Thyroid gland (tissue), 4 donors: Measurements from ENCODE around the gene GPC1. TPM values are rescaled to one million over a fixed set of nuclear protein-coding genes. Genes with fewer than 3 reads are reported as not detected.

Source experiments
- DNase-seq, 2 donors: peaks; one replicate each; pipeline ENCODE4 v3.0.0-alpha.2; 2019
- H3K27ac ChIP-seq, 3 donors: fragments of 200-600 bp; sonication (generic); 1 replicate in 2 of 3; 2 replicates in 1 of 3; pipeline ENCODE4 v1.5.1; 2016 to 2019; ENCODE audit warnings: mild to moderate bottlenecking in 1 of 3, moderate library complexity in 1 of 3
- H3K27me3 ChIP-seq: fragments of 200-600 bp; sonication (generic); one replicate; pipeline ENCODE4 v1.5.1; 2019
- H3K36me3 ChIP-seq, 2 donors: fragments of 200-600 bp; sonication (generic); one replicate each; pipeline ENCODE4 v1.5.1; 2016 to 2019
- H3K4me1 ChIP-seq, 2 donors: fragments of 200-600 bp; sonication (generic); one replicate each; pipeline ENCODE4 v1.5.1; 2017 to 2019
- H3K4me3 ChIP-seq, 3 donors: fragments of 200-600 bp; sonication (generic); replicated peaks in 1 of 3; 1 replicate in 2 of 3; 2 replicates in 1 of 3; pipeline ENCODE4 v1.5.1; 2016; ENCODE audit warnings: mild to moderate bottlenecking in 1 of 3
- H3K9me3 ChIP-seq: fragments of 200-600 bp; sonication (generic); one replicate; pipeline ENCODE4 v1.5.1; 2017
- POLR2A ChIP-seq, 2 donors: fragments of 450-650 bp; IDR thresholded peaks; one replicate each; pipeline ENCODE4 v1.6.1; 2017; ENCODE audit warnings: antibody characterized with exemption in 2 of 2, mild to moderate bottlenecking in 2 of 2, moderate library complexity in 1 of 2
- WGBS, 2 donors: methylation state at CpG; one replicate each; pipeline ENCODE4 v1.1.5; 2017; 5-methylcytosine and 5-hydroxymethylcytosine counted together
- intact Hi-C: fragments of 100-400 bp; cut with DNase I; formaldehyde crosslinking; loops from one replicate; pipeline ENCODE4 v1.15.1; 2023
- total RNA-seq, 4 donors: library from RNA; depleted of rRNA; stranded (reverse); fragments of >200 nt; gene quantifications; one replicate each; pipeline ENCODE4 v1.2.3, GENCODE V29; 2016
- TF ChIP-seq, protein P1 (sequence below), 6 experiments: fragments of 200-600 bp in 3 of 6; fragments of 450-650 bp in 3 of 6; sonication (generic) in 3 of 6; IDR thresholded peaks; one replicate each; pipeline ENCODE4 v1.5.1; 2016 to 2019; ENCODE audit warnings: antibody characterized with exemption in 6 of 6, mild to moderate bottlenecking in 2 of 6, inconsistent platforms in 1 of 6, moderate library complexity in 1 of 6

GPC1 gene
- total RNA-seq, 4 donors from 2014 or later: 14.1 to 35.5 (median 26.8) TPM

GRCh38 chr2:240467149-240467642, 31.7 kb downstream of the GPC1 start:
- Histone ChIP-seq H3K36me3 (no peaks in the 10 kb centered on the region), H3K27me3 (no peaks in the 10 kb centered on the region), H3K9me3 (no peaks in the 10 kb centered on the region), H3K27ac (no peak overlapping the region), H3K4me1 (no peaks in the 10 kb centered on the region), H3K4me3 (no peak overlapping the region)
- DNase-seq: peak in 1 of 2 donors; percentile 1
- 59 to 74% methylated on average over 5 to 9 of the region's 12 CpGs for WGBS, 2 donors
- intact Hi-C loops: no loop called here
- no peak for TF ChIP-seq POLR2A (IDR thresholded peaks at IDR 0.05)
- TF ChIP-seq, protein P1, sequence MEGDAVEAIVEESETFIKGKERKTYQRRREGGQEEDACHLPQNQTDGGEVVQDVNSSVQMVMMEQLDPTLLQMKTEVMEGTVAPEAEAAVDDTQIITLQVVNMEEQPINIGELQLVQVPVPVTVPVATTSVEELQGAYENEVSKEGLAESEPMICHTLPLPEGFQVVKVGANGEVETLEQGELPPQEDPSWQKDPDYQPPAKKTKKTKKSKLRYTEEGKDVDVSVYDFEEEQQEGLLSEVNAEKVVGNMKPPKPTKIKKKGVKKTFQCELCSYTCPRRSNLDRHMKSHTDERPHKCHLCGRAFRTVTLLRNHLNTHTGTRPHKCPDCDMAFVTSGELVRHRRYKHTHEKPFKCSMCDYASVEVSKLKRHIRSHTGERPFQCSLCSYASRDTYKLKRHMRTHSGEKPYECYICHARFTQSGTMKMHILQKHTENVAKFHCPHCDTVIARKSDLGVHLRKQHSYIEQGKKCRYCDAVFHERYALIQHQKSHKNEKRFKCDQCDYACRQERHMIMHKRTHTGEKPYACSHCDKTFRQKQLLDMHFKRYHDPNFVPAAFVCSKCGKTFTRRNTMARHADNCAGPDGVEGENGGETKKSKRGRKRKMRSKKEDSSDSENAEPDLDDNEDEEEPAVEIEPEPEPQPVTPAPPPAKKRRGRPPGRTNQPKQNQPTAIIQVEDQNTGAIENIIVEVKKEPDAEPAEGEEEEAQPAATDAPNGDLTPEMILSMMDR (IDR thresholded peaks at IDR 0.05): no peak

GRCh38 chr2:240467659-240468302, 32.3 kb downstream of the GPC1 start:
- WGBS, 2 donors: 88 to 93% methylated on average over 11 to 22 of the region's 22 CpGs
- no peak overlapping the region for H3K4me3 ChIP-seq
- H3K27ac ChIP-seq: no peak overlapping the region
- H3K27me3 ChIP-seq: no peaks in the 10 kb centered on the region
- peak in 1 of 2 donors; percentile 1 for DNase-seq
- intact Hi-C loops: no loop called here
- no peak for TF ChIP-seq POLR2A (IDR thresholded peaks at IDR 0.05)
- TF ChIP-seq, protein P1 (IDR thresholded peaks at IDR 0.05): no peak
- H3K36me3 ChIP-seq: no peaks in the 10 kb centered on the region
- H3K9me3 ChIP-seq: no peaks in the 10 kb centered on the region
- no peaks in the 10 kb centered on the region for H3K4me1 ChIP-seq

- Histone ChIP-seq H3K27ac (no peak overlapping the region), H3K36me3 (no peaks in the 10 kb centered on the region), H3K9me3 (no peaks in the 10 kb centered on the region), H3K4me1 (no peaks in the 10 kb centered on the region), H3K4me3 (no peak overlapping the region), H3K27me3 (no peaks in the 10 kb centered on the region)
- TF ChIP-seq POLR2A (IDR thresholded peaks at IDR 0.05): no peak
- DNase-seq: peak in 1 of 2 donors; percentile 1
- intact Hi-C loops: no loop called here
- WGBS, 2 donors: 67 to 97% methylated on average over 7 to 14 of the region's 20 CpGs
These were observed 33.1 kb downstream of the GPC1 start for GRCh38 chr2:240468303-240469238.

GRCh38 chr2:240469239-240469636, 33.8 kb downstream of the GPC1 start:
- peak in 1 of 2 donors; percentile 0 for DNase-seq
- intact Hi-C loops: no loop called here
- TF ChIP-seq POLR2A (IDR thresholded peaks at IDR 0.05): no peak
- TF ChIP-seq, protein P1 (IDR thresholded peaks at IDR 0.05): no peak
- H3K27me3 ChIP-seq: no peaks in the 10 kb centered on the region
- H3K4me3 ChIP-seq: no peak overlapping the region
- no peaks in the 10 kb centered on the region for H3K4me1 ChIP-seq
- no peaks in the 10 kb centered on the region for H3K36me3 ChIP-seq
- no peak overlapping the region for H3K27ac ChIP-seq
- no peaks in the 10 kb centered on the region for H3K9me3 ChIP-seq
- 41 to 54% methylated on average over 6 to 9 of the region's 10 CpGs for WGBS, 2 donors

GRCh38 chr2:240469740-240470139, 34.3 kb downstream of the GPC1 start:
- intact Hi-C loops: no loop called here
- Histone ChIP-seq H3K4me3 (no peak overlapping the region), H3K36me3 (no peaks in the 10 kb centered on the region), H3K27me3 (no peaks in the 10 kb centered on the region), H3K9me3 (no peaks in the 10 kb centered on the region), H3K27ac (no peak overlapping the region), H3K4me1 (no peaks in the 10 kb centered on the region)
- TF ChIP-seq, protein P1 (IDR thresholded peaks at IDR 0.05): no peak
- no peak for TF ChIP-seq POLR2A (IDR thresholded peaks at IDR 0.05)
- no peak for DNase-seq
- 94 to 97% methylated on average over 5 to 6 of the region's 6 CpGs for WGBS, 2 donors
